Measurements from ENCODE around the gene NFKBIZ. TPM values are rescaled to one million over a fixed set of nuclear protein-coding genes. Genes with fewer than 3 reads are reported as not detected.

NFKBIZ gene
- total and polyA plus RNA-seq, 2 donors (not counting 3 experiments of a cell fraction or from before 2014, with no cell fraction given) = 17.5 to 28.9 TPM

DNA sequence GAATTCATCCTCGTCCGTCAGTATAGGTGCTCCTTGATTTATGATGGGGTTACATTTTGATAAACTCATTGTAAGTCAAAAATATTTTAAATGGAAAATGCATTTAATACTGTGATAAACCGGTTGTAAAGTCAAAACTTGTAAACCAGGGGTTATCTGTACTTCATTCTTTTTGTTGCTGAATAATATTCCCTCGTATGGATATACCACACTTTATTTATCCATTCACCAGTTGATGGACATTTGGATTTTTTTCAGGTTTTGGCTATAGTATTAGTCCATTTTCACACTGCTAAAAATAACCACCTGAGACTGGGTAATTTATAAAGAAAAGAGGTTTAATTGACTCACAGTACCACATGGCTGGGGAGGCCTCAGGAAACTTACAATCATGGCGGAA, 47.7 kb downstream of the NFKBIZ start:
- Histone ChIP-seq H2AFZ (ENCODE audit: low read depth, low read length) (no peak overlapping the region), H3K27ac (ENCODE audit: insufficient read depth, low read depth, low read length) (no peak overlapping the region), H3K9me3 (replicated peaks; ENCODE audit: control insufficient read depth, insufficient read depth, low read length) (no peaks in the 10 kb centered on the region), H3K4me1 (ENCODE audit: control insufficient read depth, extremely low read depth, insufficient read depth, low read length) (peaks cover 1% of the 10 kb centered on the region), H3K9ac (replicated peaks; ENCODE audit: extremely low read depth, insufficient read depth, low read length) (no peak overlapping the region), H3K4me3 (replicated peaks in 1 of 3; ENCODE audit: insufficient read depth in 1 of 3, low read depth in 1 of 3, low read length in 3 of 3) (no peak overlapping the region), H3K4me2 (ENCODE audit: insufficient read depth, low read length) (no peak overlapping the region), H3K27me3 (ENCODE audit: control insufficient read depth in 2 of 2, insufficient read depth in 2 of 2, low read length in 2 of 2) (no peaks in the 10 kb centered on the region), H3K79me2 (ENCODE audit: control insufficient read depth, insufficient read depth, low read length) (no peaks in the 10 kb centered on the region), H3K9me1 (replicated peaks; ENCODE audit: control insufficient read depth, extremely low read depth, insufficient read depth, low read length) (no peaks in the 10 kb centered on the region), H3K36me3 (ENCODE audit: control insufficient read depth in 2 of 2, extremely low read depth in 1 of 2, insufficient read depth in 2 of 2, low read length in 2 of 2) (no peaks in the 10 kb centered on the region), H4K20me1 (replicated peaks; ENCODE audit: control insufficient read depth, extremely low read depth, insufficient read depth, low read length) (no peaks in the 10 kb centered on the region)
- DNase-seq (ENCODE audit: low read depth, low spot score) (no peak), FAIRE-seq (no peak)
- BruUV-seq (replicated peaks) = no TSS peak
- TF ChIP-seq FOS (IDR thresholded peaks at IDR 0.05; ENCODE audit: borderline replicate concordance, insufficient read depth, low read length) = no peak
- no peak for TF ChIP-seq POLR2A (IDR thresholded peaks at IDR 0.05; ENCODE audit: low read depth, low read length)
- TF ChIP-seq MYC (IDR thresholded peaks at IDR 0.05; ENCODE audit: low read depth, low read length) = no peak
- TF ChIP-seq, protein P1, sequence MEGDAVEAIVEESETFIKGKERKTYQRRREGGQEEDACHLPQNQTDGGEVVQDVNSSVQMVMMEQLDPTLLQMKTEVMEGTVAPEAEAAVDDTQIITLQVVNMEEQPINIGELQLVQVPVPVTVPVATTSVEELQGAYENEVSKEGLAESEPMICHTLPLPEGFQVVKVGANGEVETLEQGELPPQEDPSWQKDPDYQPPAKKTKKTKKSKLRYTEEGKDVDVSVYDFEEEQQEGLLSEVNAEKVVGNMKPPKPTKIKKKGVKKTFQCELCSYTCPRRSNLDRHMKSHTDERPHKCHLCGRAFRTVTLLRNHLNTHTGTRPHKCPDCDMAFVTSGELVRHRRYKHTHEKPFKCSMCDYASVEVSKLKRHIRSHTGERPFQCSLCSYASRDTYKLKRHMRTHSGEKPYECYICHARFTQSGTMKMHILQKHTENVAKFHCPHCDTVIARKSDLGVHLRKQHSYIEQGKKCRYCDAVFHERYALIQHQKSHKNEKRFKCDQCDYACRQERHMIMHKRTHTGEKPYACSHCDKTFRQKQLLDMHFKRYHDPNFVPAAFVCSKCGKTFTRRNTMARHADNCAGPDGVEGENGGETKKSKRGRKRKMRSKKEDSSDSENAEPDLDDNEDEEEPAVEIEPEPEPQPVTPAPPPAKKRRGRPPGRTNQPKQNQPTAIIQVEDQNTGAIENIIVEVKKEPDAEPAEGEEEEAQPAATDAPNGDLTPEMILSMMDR (IDR thresholded peaks at IDR 0.05; ENCODE audit: extremely low read depth in 1 of 2, insufficient read depth in 1 of 2, low read depth in 1 of 2, low read length in 2 of 2) = no peak
- no peak for TF ChIP-seq GATA2 (IDR thresholded peaks at IDR 0.05; ENCODE audit: insufficient read depth, insufficient read length, low read depth, low read length)
- no peak for TF ChIP-seq JUN (IDR thresholded peaks at IDR 0.05; ENCODE audit: borderline replicate concordance, insufficient read depth, insufficient read length, low read depth)
- TF ChIP-seq, protein P2, sequence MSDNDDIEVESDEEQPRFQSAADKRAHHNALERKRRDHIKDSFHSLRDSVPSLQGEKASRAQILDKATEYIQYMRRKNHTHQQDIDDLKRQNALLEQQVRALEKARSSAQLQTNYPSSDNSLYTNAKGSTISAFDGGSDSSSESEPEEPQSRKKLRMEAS (IDR thresholded peaks at IDR 0.05; ENCODE audit: insufficient read depth, insufficient read length) = no peak
- TF ChIP-seq POLR2AphosphoS5 (IDR thresholded peaks at IDR 0.05; ENCODE audit: insufficient read depth, low read depth, low read length) = no peak
- TF ChIP-seq EZH2 (IDR thresholded peaks at IDR 0.05; ENCODE audit: borderline replicate concordance, low read depth, low read length, severe bottlenecking) = no peak
- dilution Hi-C loops (cut with MboI; ENCODE audit: extremely low pct_ligation_motif_present, low sequenced_read_pairs) (no loop called here), intact Hi-C loops (cut with micrococcal nuclease) (no loop called here)
- ChIA-PET POLR2A (no interaction called here), CTCF (no interaction called here)
